ENCODE measurements around the gene CD320. TPM values are rescaled to one million over a fixed set of nuclear protein-coding genes. Genes with fewer than 3 reads are reported as not detected.
"Not testable (repeated sequence)": the region's sequence is repeated elsewhere in the genome, so short reads cannot be mapped to it uniquely, and the experiment has no call there.

CD320 gene
- total RNA-seq, result 16.7 TPM

- DNase-seq (ENCODE audit: low spot score in 2 of 2), result peak; percentile 94 to 96
- no peak for FAIRE-seq
These were observed at the start of gene CD320 for GRCh38 chr19:8307965-8308866. CD320 (minus strand) TSS chr19:8308358; CDS start chr19:8308290, 68 bp downstream.

- no peak for FAIRE-seq
- no peak for DNase-seq (ENCODE audit: low spot score in 2 of 2)
These were observed 48.9 kb upstream of the CD320 start for GRCh38 chr19:8357007-8357521.

- no peak for FAIRE-seq
- peak in 1 of 2 donors; percentile 10 for DNase-seq (ENCODE audit: low spot score in 2 of 2)
These were observed 47.7 kb upstream of the CD320 start for GRCh38 chr19:8355631-8356402.

GRCh38 chr19:8352845-8353244 is 44.7 kb upstream of the CD320 start:
- FAIRE-seq; DNase-seq (ENCODE audit: low spot score in 2 of 2): not testable (repeated sequence)

- DNase-seq (ENCODE audit: low spot score in 2 of 2) (no peak), FAIRE-seq (no peak)
These were observed 44.1 kb upstream of the CD320 start for GRCh38 chr19:8352134-8352827.

- not testable (repeated sequence) for FAIRE-seq; DNase-seq (ENCODE audit: low spot score in 2 of 2)
These were observed 41.6 kb upstream of the CD320 start for GRCh38 chr19:8349629-8350372.

GRCh38 chr19:8343483-8343844 is 35.3 kb upstream of the CD320 start:
- no peak for FAIRE-seq
- no peak for DNase-seq (ENCODE audit: low spot score in 2 of 2)

- DNase-seq (ENCODE audit: low spot score in 2 of 2) (peak; percentile 91 to 95), FAIRE-seq (no peak)
These were observed 34.7 kb upstream of the CD320 start, which contains the start of gene KANK3 for GRCh38 chr19:8342684-8343482. KANK3 (minus strand) TSS chr19:8343262; CDS start chr19:8337828, 5,434 bp downstream.

- no peak for FAIRE-seq
- no peak for DNase-seq (ENCODE audit: low spot score in 2 of 2)
These were observed 34.1 kb upstream of the CD320 start for GRCh38 chr19:8342316-8342683.

GRCh38 chr19:8341504-8341903 is 33.3 kb upstream of the CD320 start:
- not testable (repeated sequence) for DNase-seq (ENCODE audit: low spot score in 2 of 2); FAIRE-seq

- FAIRE-seq, result no peak
- no peak for DNase-seq (ENCODE audit: low spot score in 2 of 2)
These were observed 32.4 kb upstream of the CD320 start for GRCh38 chr19:8340341-8341096.

GRCh38 chr19:8338835-8339234 is 30.7 kb upstream of the CD320 start:
- FAIRE-seq (no peak), DNase-seq (ENCODE audit: low spot score in 2 of 2) (no peak)

GRCh38 chr19:8337728-8338127 is 29.6 kb upstream of the CD320 start:
- DNase-seq (ENCODE audit: low spot score in 2 of 2) (no peak), FAIRE-seq (no peak)

- no peak for FAIRE-seq
- DNase-seq (ENCODE audit: low spot score in 2 of 2), result no peak
These were observed 28.5 kb upstream of the CD320 start for GRCh38 chr19:8336660-8337059.

- no peak for FAIRE-seq
- DNase-seq (ENCODE audit: low spot score in 2 of 2), result no peak
These were observed 28.0 kb upstream of the CD320 start for GRCh38 chr19:8336072-8336569.

- no peak for FAIRE-seq
- DNase-seq (ENCODE audit: low spot score in 2 of 2), result no peak
These were observed 27.3 kb upstream of the CD320 start for GRCh38 chr19:8335343-8336071.

Measured in frontal cortex (tissue), 4 donors.